ENCODE results near the gene TSFM. TPM values are rescaled to one million over a fixed set of nuclear protein-coding genes. Genes with fewer than 3 reads are reported as not detected.
"Not testable (repeated sequence)": the region's sequence is repeated elsewhere in the genome, so short reads cannot be mapped to it uniquely, and the experiment has no call there.

Gene TSFM
- total RNA-seq, 1 donor from 2014 or later, result 30.0 TPM

DNA sequence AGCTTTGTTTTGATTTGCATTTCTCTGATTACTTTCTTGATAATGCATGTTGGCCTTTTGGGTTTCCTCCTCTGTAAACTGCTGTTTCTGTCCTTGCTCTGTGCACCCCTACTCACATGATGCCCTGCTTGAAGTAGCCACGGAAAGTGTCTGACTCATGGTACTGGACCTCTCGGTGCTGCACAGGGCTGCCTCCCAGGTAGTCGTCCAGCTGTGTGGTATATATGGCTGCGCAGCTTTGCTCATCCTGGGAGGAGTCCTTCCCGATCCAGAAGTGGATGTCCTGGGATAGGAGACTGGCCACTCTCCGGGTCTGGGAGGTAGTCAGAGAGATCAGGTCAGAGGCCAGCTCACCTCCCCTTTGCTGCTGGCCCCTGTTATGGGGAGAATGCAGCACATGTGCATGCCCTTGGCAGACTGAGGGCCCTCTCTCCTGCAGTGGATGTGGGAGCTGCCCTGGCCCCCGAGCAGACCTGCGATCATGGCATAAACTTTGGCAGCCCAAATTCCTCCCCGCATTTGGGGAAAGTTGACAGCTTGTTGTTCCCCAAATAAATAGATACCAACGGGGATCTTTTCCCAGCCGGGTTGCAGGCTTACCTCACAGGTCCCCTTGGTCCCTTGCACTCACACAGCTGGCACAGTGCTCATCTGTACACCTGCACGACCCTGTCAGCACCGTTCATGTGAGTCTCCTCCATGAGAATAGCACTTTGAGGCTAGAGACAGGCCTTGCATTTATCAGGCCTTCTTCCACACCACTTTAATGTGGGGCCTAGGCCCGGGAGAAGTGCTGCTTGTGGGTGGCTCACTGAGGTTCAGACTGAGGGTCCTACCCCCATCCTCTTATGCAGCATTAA lies 30.8 kb downstream of the TSFM start:
- DNase-seq (ENCODE audit: low spot score), result no peak
- ATAC-seq, result no peak

- ATAC-seq, result peak; percentile 60
Observed at GRCh38 chr12:57813971-57814772, 31.6 kb downstream of the TSFM start.

GRCh38 chr12:57815177-57816000 lies 32.8 kb downstream of the TSFM start:
- DNase-seq (ENCODE audit: low spot score) (no peak), ATAC-seq (no peak)

More at GRCh38 chr12:57813971-57814772, 31.6 kb downstream of the TSFM start:
- DNase-seq (ENCODE audit: low spot score), result no peak

- no peak for DNase-seq (ENCODE audit: low spot score)
- ATAC-seq, result no peak
Observed at GRCh38 chr12:57816001-57816854, 33.6 kb downstream of the TSFM start.

GRCh38 chr12:57816855-57817151 lies 34.2 kb downstream of the TSFM start:
- DNase-seq (ENCODE audit: low spot score), result no peak
- peak; percentile 35 for ATAC-seq

- no peak for ATAC-seq
- DNase-seq (ENCODE audit: low spot score), result no peak
Observed at GRCh38 chr12:57817261-57817989, 34.8 kb downstream of the TSFM start.

DNA sequence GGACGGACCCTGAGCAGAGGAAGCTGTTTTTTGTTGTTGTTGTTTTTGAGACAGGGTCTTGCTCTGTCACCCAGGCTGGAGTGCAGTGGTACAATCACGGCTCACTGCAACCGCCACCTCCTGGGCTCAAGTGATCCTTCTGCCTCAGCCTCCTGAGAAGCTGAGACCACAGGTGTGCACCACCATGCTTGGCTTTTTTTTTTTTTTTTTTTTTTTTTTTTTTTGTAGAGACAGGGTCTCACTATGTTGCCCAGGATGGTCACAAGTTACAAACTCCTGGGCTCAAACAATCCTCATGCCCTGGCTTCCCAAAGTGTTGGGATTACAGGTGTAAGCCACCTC lies 35.4 kb downstream of the TSFM start:
- ATAC-seq, result not testable (repeated sequence)

GRCh38 chr12:57820119-57820518 lies 37.5 kb downstream of the TSFM start:
- not testable (repeated sequence) for ATAC-seq; DNase-seq (ENCODE audit: low spot score)

More for the DNA sequence above, 35.4 kb downstream of the TSFM start:
- not testable (repeated sequence) for DNase-seq (ENCODE audit: low spot score)

- DNase-seq (ENCODE audit: low spot score); ATAC-seq: not testable (repeated sequence)
Observed at GRCh38 chr12:57821015-57821414, 38.4 kb downstream of the TSFM start.

DNA sequence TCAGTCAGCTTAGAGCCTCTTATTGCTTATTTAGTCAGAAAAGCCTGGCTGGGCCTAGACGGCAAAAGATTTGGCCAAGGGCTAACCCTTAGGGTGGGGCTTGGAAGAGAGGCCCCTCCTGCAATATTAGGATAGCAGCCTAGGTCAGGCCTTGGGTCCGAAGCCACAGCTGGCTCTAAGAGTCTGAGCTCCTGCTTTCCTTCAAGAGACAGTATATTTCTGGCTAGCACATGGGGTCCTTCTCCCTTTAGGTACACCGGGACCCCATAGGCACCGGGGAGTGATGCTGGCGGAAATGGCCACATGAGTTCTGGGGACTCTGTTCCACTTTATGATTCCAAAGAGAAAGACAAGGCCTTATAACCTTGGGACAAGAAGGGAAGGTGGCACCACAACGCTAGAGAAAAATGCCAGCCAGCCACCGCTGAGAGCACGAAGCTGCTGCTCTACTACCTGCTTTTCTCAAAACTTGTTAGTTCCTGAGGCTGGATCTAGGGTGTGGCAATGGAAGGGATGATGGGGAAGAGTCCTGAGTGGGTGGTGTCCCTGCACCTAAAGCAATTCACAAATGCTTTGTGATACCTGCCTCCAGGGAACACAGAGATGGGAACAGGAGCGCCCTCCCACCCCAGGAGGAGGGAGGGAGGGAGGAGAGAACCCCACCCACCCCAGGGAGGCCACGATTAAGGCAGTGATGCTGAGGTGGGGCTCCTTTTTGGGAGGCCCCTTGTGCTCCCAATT lies 39.1 kb downstream of the TSFM start:
- no peak for DNase-seq (ENCODE audit: low spot score)
- ATAC-seq, result no peak

DNA sequence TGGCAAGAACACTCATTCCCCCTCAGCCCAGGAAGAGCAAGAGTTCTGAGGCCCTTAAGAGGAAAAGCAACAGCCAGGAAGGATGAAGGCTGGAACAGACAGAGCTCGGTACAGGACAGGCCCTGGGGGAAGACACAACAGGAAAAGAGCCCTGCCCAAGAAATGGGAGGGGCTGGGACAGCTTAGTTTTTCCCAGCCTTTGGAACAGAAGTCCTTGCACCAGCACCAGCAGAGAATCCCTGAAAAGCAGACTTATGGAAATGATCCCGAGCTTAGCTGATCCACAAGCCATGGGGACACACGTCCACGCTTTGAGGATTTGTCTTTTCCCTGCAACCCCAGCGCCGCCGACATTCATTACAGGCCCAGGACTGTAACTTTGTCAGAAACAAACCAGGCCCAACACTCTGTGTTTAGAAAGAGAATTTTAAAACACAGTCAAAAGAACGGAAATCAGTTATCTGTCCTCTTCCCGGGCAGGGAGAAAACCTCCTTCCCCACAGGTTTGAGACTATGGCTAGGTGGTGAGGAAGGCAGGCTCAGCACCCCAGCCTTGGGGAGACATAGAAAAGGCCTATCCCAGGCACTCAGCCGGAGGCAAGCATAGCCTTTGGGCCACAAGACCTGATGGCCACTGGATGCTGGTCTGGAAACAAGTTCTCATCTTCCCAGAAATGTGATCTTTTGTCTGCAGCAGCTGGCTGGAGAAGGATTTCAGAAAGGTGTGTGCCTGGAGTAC lies 40.0 kb downstream of the TSFM start:
- ATAC-seq (peak; percentile 13), DNase-seq (ENCODE audit: low spot score) (no peak)

DNA sequence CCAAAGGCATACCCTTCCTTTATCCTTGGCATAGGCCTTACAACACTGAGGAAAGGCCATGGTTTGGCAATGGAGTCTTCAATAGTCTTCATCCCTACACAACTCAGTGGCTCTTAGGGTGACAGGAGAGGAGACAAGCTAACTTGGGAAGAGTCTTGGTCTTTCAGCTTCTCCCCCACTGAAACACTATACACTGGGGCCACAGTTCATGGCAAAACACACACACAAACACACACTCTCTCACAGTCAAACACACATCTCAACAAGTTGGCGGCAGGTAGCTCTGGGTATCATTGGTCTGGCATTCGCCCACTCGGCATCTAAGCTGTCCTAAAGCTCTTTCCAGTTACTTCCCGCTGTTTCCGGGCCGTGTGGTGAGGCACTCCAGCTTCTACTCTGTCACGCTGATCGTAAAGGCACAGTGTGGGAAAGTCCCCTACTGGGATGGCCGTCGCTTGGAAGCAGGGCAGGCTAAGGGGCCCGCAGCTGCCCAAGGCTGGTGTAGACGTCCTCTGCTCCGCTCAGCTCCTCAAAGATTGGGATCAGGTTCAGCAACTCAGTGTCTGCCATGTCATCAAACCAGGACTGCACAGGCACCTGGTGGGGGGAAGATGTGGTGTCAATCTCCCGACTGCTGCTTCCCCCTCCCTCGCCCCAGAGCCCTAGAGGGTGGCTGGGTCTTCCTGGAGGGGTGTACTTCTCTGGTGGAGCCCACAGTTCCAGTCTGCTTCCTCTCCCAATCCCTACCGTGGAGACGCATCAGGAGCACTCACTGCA lies 40.7 kb downstream of the TSFM start:
- DNase-seq (ENCODE audit: low spot score) (no peak), ATAC-seq (no peak)

DNA sequence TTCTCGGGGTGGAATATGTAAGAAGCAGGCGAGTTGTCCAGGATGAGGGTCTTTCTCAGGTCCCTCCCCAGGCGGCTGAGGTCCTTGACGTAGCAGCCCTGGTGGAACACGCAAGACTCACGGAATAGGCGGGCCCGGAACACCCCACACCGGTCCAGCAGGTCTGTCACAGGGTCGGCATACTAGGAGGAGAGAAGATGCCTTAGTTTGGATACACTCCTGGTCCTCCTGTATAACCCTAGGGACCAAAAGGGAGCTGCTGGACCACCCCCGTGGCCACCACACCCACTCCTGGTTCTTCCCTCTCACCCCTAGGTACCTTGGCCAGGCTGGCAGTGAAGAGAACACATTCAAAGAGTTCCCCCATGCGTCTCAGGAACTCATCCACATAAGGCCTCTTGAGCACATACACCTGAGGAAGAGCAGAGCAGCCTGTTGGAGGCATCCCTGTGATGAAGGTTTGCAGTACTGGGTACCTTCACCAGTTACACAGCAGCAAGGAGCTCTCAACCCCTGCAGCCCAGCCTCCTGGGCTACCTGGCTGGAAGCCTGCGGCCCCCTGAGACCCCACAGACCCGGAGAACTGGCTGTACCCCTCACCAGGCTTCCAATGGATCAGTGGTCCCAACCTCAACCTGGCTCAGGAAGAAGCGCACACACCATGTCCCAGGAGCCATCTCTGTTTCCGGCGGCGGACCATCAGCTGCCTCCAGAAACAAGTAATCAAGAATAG lies 41.5 kb downstream of the TSFM start:
- DNase-seq (ENCODE audit: low spot score), result no peak

DNA sequence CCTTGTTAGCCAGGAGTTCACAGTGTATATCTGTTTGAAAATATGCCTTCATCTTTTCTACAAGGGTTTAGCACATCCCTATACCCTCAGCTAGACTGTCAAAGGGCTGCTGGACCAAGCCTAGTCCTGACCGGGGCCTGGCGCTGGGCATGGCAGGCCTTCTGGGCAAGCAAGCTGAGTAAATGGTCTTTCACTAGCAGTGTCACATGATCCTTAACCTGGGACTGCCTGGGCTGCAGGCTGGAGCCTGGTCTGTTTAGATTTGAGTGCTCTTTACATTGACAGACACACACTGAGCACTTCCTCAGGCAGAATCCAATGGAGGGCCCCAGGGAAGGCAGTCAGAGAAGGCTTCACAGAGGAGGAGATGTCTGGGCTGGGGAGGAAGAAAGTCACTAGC lies 42.9 kb downstream of the TSFM start:
- ATAC-seq, result no peak
- DNase-seq (ENCODE audit: low spot score), result no peak

More for the DNA sequence above, 41.5 kb downstream of the TSFM start:
- ATAC-seq, result no peak

GRCh38 chr12:57826400-57826799 lies 43.8 kb downstream of the TSFM start:
- ATAC-seq (no peak), DNase-seq (ENCODE audit: low spot score) (no peak)

- DNase-seq (ENCODE audit: low spot score), result no peak
- ATAC-seq, result no peak
Observed at GRCh38 chr12:57826966-57827365, 44.4 kb downstream of the TSFM start.
